ENCODE measurements around the gene UBE2J2. TPM values are rescaled to one million over a fixed set of nuclear protein-coding genes. Genes with fewer than 3 reads are reported as not detected.

Gene UBE2J2
- total RNA-seq, 1 experiment from 2014 or later = 82.1 TPM

DNA sequence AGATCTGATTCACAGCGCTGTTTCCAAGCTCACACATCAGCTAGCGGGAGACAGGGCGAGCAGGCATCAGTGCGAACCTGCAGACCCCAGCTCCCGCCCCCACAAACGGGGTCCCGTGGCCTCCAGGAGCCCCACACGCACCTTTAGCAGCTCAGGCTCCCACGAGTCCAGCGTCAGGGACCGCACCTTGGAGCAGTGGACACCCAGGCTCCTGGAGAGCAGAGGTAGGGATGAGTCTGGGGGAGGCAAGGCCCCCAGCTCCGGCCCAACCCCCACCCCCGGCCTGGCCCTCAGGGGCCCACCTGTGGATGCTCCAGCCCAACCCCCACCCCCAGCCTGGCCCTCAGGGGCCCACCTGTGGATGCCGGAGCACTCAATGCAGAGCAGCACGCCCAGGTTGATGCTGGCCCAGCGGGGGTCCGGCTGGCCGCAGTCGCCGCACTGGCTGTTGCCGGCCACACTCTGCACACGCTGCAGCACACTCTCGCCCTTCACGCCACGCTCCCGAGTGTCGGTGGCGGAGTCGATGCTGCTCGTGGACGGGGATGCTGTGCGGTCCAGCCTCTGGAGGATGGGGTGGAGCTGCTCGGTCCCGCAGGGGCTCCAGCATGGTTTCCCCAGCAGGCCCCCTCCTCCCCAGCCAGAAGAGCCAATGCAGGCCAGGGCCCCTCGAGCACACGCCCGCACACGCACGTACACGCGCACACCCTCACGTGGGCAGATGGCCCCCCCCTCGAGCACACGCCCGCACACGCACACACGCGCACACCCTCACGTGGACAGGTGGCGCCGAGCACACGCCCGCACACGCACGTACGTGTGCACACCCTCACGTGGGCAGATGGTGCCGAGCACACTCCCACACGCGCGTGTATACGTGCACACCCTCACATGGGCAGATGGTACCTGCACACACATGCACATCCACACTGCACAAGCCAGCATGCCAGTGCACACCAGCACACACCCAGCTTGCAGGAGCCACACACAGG, 22.7 kb upstream of the UBE2J2 start:
- DNase-seq (ENCODE audit: low read depth) = no peak

DNA sequence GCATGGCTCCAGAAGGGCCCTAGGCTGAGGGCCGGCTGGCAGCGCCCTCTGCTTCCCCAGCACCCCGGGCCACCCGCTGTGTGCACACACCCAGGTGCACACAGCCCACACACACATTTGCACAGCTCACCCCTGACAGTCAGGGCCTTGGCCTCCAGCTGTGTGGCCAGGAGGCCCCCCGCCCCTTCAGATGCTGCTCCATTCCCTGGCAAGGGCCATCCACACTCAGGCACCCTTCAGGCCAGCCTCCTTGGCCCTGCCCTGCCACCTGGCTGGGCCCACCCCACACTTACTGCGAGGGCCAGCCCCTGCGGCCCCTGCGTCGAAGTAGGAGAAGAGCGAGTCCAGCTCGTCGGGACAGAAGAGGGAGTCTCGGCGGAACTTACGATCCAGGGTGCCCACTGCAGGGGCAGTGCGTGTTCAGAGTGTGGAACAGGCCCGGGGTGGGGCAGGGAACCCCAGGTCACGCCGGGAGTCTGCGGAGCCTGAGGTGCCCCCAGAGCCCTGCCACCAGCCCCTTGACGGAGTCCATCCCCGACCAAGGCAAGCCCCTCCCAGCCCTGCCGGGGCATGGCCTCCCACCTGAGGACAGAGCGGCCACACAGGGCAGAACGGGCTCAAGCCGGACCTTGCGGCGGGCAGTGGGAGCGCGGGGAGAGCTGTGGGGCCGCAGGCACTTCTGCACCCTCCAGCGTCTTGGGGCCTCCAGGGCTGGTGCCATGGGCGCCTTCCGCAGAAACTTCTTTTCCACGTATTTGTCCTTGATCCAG, 21.7 kb upstream of the UBE2J2 start:
- no peak for DNase-seq (ENCODE audit: low read depth)

DNA sequence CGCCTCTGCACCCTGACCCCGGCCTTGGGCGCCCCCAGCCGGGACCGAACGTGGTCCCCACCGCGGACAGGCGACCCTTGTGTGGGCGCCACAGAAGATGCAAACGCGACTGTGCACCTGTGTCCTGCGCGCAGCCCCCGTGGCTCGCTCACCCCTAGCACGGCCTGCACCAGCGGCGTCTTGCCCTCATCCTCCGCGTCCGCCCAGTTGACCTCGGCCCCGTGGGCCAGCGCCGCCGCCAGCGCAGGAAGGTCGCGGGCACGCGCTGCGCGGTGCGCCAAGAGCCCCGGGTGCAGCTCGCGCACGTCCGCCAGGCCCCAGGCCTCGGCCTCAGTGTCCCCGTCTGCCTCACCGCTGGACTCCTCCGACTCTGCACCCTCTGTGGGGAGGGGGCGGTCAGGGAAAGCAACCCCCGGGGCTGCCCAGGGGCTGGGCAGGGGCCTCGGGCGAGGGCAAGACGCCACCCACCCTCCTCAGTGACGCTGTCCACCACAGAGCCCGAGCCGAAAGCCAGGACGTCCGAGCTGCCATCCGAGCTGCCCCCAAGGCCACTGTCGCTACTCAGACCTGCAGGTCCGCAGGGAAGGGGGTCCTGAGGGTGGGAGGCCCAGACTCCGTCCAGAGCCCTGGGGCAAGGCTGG, 20.7 kb upstream of the UBE2J2 start:
- no peak for DNase-seq (ENCODE audit: low read depth)

DNA sequence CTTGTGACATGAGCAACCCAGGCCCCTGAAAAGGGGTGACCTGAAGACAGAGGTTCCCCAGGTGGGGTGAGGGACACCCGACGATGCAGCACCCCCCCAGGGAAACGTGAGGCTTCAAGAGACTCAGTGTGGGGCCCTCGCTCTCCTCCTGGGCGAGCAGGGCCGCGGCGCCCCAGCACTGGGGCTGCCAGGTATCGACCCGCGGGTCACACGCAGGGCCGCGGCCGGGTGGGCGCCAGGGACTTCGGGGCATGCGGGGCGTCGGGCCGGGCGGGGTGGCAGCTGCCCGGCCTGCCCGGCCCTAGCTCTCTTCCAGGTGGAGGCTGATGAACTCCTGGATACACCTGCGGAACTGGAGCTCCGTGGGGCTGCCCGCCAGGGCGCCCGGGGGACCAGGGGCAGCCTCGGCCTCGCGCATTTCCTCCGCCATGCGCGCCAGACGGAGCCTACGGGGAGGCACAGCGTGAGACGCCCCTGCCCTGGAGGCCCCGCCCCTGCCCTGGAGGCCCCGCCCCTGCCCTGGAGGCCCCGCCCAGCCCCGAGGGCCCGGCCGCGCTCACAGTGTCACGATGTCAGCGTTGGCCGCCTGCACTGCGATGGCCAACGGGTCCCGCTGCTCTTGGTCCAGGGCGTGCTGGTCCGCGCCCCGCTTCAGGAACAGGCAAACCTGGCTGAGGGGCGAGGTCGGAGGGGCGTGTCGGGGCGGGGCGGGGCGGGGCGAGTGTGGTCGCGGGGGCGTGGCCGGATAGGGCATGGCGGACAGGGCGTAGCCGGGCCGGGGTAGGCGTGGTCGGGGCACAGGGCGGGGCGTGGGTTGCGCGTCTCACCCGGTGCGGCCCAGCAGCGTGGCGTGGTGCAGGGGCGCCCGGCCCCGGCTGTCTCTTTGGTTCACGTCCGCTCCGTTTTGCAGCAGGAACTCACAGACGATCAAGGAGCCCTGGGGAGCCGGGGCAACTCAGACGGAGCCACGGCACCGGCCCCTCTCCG, 19.9 kb upstream of the UBE2J2 start:
- no peak for DNase-seq (ENCODE audit: low read depth)

DNA sequence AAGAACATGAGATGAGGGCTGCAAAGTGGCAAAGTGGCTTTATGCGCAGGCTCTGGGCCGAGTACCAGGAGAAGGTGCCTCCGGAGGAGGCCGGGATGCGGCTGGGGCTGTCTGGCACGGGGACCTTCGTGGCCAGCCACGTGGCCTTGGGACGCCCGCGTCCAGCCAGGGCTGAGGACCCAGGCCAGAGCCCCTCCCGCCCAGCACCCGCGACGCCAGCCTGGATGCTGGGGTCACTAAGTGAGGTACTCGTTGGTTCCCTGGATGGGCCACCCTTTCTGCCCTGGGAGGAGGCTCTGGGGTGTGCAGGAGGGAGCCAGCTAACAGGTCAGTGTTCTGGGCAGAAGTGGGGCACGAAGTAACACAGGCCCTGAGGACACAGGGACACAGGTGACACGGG, 19.2 kb upstream of the UBE2J2 start:
- DNase-seq (ENCODE audit: low read depth) = no peak

DNA sequence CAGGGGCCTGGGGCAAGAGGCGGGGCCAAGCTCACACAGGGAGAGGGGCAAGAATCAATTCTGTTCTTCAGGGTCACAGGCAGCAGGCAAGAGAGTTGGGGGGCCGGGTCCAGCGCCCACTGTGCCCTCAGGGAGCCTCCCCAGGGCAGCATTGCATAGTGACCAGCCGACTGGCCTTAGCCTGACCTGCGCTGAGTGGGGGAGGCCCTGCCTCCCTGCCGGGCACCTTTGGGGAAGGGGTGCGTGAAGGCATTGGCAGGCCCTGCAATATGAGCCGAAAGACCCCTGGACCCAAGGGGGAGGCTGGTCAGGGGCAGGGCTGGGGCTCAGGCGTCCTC, 18.8 kb upstream of the UBE2J2 start:
- DNase-seq (ENCODE audit: low read depth) = no peak

DNA sequence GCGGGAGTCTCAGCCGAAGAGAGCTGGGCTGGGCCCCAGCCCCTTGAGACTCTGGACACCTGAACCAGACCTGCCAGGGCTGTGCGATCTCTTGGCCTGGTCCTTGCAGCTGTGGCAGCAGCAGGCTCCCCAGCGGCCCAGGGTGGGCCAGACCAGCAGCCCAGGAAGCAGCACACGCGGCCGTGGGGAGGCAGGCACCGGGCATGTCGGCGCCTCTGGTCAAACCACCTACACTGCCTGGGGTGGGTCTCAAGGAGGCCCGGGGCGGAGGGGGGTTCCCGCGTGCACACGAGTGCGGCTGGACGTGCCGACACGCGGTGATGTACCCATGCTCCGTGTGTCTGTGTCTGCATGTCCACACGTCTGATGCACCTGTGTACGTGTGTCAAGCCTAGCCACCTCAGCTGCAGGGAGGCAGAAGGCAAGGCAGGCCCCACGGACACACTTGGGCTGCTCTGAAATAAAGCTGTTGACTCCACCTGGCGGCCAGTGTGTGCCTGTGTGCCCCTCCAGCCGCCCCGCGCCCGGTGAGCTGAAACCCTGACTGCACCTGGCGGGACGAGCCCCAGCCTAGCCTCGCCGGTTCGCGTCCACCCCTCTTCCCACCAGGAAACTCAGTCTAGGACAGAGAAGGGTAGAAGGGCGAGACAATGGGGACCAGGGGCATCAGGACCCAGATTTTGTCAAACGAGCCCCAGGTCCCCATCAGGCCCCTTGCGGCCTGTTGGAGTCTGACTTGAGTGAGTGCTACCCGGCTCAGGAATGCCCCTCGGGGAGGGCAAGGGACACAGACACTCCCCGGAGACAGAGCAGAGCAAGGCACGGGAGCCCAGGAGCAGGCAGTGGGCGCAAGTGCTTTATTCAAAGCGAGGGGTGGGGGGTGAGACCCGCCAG, 18.1 kb upstream of the UBE2J2 start:
- DNase-seq (ENCODE audit: low read depth) = peak; percentile 87

DNA sequence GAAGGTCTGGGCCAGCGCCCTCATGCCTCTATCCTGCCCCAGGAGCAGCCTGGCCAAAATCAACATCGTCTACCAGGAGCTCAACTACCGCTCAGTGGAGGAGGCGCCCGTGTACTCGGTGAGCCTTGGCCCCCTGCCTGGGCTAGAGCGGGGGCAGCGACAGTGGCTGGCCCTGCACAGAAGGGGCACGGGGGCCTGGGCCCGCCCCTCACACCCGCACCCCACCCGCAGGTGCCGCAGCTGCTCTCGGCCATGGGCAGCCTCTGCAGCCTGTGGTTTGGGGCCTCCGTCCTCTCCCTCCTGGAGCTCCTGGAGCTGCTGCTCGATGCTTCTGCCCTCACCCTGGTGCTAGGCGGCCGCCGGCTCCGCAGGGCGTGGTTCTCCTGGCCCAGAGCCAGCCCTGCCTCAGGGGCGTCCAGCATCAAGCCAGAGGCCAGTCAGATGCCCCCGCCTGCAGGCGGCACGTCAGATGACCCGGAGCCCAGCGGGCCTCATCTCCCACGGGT, 17.4 kb upstream of the UBE2J2 start:
- peak; percentile 56 for DNase-seq (ENCODE audit: low read depth)

DNA sequence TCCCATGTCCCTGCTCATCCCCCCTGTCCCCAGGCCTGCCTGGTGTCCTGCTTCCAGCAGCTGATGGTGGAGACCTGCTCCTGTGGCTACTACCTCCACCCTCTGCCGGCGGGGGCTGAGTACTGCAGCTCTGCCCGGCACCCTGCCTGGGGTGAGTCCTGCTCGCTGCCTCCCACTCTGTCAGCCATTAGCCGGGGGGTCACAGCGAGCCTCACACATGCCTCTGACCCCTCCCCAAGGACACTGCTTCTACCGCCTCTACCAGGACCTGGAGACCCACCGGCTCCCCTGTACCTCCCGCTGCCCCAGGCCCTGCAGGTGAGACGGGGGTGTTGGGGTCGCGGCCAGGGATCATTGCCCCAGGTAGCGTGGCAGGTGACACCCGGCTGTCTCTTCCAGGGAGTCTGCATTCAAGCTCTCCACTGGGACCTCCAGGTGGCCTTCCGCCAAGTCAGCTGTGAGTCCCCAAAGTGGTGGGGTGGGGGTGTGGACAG, 16.6 kb upstream of the UBE2J2 start:
- peak; percentile 70 for DNase-seq (ENCODE audit: low read depth)

DNA sequence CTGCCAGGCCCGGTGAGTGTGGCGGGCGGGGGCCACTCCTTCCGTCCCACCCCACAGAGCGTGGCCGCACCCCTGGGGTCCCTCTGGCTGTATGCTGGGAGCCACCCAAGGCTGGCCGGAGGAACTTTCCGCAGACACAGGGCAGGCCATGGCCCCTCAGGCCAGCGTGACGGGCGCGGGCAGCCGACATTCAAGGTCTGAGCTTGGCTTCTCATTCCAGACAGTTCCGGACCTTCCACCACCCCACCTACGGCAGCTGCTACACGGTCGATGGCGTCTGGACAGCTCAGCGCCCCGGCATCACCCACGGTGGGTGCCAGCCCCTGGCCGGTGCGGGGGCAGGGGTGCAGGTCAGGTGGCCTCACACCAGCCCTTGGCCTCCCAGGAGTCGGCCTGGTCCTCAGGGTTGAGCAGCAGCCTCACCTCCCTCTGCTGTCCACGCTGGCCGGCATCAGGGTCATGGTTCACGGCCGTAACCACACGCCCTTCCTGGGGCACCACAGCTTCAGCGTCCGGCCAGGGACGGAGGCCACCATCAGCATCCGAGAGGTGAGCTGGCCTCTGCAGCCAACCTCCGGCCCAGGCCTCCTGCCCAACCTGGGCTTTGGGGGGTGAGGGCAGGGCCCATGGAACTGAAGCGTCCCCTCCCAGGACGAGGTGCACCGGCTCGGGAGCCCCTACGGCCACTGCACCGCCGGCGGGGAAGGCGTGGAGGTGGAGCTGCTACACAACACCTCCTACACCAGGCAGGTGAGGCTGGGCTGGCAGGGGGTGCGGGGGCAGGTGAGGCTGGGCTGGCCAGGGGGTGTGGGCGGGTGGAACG, 13.8 kb upstream of the UBE2J2 start:
- DNase-seq (ENCODE audit: low read depth) = no peak

DNA sequence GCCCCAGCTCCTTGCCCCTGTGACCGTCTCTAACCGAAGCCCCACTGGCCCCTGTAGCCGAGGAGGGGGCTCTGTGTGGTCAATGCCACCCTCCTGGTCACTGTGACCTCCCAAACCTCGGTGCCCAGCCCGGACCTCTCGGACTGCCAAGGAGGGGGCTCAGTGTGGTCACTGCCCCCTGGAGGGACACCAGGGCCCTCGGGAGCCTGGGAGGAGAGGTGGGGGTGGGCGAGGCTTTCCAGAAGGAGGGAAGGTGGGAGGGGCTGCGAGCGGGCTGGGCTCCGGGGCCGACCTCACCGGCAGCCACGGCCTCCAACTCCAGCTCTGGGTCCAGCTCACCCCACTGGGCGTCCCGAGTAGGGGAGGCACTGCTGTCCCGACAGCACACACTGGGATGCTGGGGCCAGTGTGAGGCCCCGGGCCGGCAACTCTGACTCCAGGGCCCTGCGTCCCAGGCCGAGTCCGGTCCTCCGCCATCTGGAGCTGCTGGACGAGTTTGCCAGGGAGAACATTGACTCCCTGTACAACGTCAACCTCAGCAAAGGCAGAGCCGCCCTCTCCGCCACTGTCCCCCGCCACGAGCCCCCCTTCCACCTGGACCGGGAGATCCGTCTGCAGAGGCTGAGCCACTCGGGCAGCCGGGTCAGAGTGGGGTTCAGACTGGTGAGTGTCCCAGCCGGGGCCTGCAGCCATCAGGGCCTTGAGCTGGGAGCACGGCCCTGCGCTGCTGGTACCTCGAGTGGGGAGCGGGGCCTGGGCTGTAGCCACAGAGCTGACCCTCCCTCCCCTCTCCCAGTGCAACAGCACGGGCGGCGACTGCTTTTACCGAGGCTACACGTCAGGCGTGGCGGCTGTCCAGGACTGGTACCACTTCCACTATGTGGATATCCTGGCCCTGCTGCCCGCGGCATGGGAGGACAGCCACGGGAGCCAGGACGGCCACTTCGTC, 12.9 kb upstream of the UBE2J2 start:
- DNase-seq (ENCODE audit: low read depth) = no peak

DNA sequence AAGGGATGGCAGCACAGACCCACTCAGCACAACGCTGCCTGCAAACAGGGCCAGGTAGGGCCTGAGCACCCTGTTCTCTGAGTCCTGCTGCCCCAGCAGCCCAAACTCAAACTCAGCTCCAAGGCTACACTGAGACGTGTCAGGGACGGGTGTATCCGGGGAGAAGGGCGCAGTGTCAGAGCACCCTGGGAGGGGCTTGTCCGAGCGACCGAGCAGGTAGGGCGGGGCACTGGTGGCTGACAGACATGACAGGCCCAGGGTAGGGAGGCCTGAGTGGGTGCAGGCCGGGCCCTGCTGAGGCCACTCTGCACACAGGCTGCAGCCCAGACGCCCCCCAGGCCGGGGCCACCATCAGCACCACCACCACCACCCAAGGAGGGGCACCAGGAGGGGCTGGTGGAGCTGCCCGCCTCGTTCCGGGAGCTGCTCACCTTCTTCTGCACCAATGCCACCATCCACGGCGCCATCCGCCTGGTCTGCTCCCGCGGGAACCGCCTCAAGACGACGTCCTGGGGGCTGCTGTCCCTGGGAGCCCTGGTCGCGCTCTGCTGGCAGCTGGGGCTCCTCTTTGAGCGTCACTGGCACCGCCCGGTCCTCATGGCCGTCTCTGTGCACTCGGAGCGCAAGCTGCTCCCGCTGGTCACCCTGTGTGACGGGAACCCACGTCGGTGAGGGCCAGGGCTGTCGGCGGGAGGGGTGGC, 12.1 kb upstream of the UBE2J2 start:
- no peak for DNase-seq (ENCODE audit: low read depth)

DNA sequence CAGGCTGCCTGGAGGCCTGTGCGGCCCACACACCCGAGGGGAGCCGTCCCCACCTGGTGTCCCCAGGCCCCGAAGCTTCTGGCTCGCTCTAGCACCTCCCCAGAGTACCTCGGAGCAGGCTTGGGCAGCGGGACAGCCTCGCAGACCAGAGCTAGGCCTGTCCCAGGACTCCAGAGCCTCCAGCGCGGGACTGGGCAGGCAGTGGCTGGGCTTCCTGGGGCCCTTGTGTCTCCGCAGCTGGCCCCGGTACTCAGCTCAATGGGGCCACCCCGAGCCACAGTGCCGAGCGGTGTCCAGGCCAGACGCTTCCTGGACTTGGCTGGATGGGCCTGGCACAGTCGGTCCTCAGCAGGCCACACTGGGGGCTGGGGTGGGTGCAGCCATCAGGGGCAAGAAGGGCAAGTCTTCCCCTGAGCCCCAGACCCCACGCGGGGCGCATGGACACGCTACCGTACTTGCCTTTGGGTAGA, 11.5 kb upstream of the UBE2J2 start:
- no peak for DNase-seq (ENCODE audit: low read depth)

DNA sequence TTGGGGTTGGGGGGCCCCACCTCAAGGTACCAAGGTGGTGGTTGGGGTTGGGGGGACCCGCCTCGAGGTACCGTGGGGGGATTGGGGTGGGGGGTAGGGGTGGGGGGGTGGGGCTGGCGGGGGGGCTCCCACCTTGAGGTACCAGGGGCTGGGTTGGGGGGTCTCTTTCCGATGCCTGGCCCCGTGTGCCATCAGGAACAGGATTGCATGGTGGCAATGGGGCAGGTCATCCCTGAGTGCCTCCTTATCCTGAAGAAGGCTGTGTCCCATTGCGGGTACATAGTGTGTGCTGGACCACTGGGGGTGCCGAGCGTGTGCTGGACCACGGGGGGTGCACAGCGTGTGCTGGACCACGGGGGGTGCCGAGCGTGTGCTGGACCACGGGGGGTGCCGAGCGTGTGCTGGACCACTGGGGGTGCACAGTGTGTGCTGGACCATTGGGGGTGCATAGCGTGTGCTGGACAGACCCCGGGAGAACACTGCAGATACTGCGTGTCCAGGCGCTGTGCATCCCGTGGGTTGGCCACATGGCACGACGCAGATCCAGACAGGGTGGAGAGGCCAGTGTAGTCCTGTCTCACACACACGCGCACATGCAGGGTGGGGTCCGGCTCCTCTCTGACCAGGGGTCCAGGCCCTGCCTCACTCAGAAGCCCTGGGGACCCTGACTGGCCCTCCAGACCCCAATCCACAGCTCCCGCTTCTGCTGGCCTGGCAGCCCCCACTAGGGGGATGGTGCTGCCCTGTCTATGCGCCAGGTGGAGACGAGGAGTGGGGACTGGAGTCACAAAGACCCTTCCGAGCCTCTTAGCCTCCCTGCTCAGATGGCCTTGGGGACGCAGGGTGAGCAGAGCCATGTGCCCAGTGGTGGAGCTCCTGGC, 10.8 kb upstream of the UBE2J2 start:
- no peak for DNase-seq (ENCODE audit: low read depth)

DNA sequence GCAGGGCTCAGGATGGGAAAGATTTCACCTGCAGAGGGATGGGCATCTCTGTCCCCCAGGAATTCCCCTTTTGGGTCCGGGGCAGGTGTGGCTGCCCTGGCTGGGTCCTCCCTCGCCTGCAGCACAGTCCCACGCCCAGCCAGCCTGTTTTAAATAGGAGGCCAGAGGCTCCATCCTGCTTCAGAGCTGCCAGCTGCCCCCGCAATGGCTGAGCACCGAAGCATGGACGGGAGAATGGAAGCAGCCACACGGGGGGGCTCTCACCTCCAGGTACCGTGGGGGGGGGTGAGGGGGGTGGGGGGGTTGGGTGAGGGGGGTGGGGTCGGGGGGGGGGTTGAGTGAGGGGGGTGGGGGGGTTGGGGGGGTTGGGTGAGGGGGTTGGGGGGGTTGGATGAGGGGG, 10.2 kb upstream of the UBE2J2 start:
- DNase-seq (ENCODE audit: low read depth) = peak; percentile 68

DNA sequence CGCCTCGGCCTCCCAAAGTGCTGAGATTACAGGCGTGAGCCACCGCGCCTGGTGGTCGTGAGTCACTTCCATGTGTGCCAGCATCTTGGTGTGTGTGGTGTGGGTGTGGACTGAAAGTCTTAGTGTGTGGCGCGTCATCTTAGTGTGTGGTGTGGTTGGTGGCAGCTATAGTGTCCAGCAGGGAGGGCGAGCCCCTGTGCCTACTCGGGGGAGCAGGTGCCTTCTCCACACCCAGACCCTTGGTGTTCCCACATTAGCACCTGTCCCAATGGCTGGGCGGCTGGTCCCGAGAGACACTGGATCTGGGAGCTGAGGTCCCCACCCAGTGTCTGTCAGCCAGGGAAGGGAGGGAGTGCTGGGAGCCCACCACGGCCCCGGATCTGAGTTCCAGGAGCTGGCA, 9.3 kb upstream of the UBE2J2 start:
- DNase-seq (ENCODE audit: low read depth) = peak; percentile 93
